LNCAP (cell line): ENCODE results near the gene CELSR3.

ENCODE experiments used
- TF ChIP-seq, protein P1 (sequence below): fragments of 450-650 bp; IDR thresholded peaks from 2 replicates; pipeline ENCODE4 v1.5.1; 2017; ENCODE audit warnings: mild to moderate bottlenecking

The CELSR3 gene

DNA sequence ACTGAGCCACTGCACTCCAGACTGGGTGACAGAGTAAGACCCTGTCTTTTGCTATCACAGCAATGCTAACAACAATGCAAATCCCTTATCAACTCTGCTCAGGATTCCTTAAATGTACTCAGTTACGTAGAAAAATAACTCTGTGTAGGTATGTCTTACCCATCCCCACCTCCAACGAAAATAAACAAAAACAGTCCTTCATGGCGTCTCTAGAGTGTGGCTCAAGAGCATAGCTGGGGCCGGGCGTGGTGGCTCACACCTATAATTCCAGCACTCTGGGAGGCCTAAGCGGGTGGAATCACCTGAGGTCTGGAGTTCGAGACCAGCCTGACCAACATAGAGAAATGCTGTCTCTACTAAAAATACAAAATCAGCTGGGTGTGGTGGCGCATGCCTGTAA lies 36.2 kb upstream of the CELSR3 start:
- TF ChIP-seq, protein P1, sequence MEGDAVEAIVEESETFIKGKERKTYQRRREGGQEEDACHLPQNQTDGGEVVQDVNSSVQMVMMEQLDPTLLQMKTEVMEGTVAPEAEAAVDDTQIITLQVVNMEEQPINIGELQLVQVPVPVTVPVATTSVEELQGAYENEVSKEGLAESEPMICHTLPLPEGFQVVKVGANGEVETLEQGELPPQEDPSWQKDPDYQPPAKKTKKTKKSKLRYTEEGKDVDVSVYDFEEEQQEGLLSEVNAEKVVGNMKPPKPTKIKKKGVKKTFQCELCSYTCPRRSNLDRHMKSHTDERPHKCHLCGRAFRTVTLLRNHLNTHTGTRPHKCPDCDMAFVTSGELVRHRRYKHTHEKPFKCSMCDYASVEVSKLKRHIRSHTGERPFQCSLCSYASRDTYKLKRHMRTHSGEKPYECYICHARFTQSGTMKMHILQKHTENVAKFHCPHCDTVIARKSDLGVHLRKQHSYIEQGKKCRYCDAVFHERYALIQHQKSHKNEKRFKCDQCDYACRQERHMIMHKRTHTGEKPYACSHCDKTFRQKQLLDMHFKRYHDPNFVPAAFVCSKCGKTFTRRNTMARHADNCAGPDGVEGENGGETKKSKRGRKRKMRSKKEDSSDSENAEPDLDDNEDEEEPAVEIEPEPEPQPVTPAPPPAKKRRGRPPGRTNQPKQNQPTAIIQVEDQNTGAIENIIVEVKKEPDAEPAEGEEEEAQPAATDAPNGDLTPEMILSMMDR = no peak

DNA sequence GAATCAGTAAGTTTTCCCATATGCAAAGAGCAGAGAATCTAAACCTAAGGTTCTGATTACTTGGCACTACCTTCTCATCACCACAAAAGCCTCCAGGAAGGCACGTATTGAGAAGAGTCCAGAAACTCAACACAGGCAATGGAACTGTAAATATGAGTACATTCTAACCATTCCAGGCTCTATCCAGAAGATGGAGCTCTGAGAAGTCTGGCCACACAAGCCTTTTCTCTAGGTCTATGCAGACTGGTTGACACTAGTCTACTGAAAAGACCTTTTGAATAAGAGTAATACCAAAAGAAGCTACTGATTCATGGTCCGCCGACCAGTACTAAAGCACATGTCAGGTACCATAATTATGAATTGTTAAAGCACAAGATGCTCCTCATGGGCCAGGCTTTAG lies 35.3 kb upstream of the CELSR3 start:
- TF ChIP-seq, protein P1 = no peak

DNA sequence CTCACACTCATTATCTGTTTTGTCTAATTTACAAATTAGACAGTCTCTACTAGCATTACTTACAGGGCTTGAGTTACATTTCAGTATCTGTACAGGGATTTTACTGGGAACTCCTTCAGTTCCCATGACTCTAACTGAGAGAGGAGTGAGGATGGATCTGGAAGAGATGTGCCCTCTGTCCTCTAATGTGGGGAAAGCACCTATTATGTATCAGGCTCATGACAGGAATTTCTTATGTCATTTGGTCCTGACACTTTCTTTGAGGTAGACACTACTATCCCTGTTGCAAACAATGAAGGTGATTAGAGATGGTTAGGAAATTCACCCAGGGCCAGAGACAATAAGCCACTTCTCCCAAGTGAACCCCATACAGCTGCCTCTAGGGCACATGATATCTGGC lies 33.9 kb upstream of the CELSR3 start:
- TF ChIP-seq, protein P1 = no peak

DNA sequence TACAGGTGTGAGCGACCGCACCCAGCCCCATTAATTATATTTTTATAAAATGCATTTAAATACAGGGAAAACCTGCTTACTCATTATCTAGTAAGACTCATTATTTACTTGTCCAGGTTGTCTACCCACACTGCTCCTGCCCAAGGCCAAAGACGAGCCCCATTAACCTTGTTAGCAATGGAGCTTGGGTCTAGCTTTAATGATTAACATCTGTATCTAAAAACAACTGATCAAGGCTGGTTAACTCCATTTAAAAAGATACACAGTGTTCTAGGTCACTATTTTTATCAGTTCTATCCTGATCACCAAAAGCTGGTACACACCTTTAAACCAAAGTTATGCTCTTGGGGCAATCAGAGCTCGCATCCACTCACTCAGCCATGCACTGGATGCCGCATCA lies 33.5 kb upstream of the CELSR3 start:
- TF ChIP-seq, protein P1 = no peak

DNA sequence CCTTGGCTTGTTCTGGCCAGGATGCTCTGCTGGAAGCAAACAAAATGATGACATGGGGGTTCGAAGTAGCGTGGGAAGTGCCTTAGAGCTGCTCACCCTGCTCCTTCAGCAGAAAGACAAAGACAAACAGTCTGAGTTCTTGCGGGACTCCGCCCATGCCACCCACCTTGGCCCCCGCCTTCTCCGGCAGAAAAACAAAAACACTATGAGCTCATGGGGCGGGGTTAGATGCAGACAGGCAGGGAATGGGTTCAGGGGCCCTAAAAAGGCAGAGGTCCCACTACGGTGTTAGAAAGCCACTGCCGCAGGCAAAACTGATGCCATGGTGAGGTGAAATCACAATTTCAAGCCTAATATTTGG lies 32.7 kb upstream of the CELSR3 start:
- TF ChIP-seq, protein P1 = no peak

DNA sequence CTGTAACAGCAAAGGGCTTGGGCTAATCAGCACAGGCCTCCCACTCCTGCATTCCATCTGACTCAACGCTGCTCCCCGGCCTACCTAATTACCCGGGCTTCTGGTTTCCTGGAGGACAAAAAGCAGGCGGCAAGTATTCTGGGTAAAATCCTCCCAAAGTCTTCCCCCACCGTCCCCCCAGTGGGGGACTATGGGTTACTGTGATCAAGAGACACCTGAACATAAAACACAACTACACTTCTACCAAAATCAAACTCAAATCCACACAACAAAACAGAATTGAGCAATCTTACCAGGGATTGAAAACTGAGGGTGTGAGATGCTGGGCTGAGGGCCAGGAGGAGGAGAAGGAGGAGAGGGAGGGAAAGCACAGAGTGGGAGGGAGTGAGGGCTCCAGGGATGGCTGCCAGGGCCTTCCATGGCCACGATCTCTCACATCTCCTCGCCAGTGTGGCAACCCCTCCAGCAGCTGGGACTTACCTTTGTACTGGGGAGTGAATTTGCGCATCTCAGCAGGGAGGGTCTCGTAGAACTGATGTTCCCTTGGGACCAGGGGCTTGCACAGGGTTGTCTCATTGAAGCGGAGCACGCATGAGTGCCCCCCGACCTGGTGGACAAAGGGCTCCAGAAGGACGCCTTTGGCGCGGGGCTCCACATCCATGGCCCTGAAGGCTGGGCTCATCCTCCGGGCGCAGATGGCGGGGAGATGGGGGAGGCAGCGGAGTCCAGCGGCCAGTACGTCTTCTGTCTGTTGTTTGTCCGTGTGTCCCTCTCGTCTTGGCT lies 32.1 kb upstream of the CELSR3 start:
- TF ChIP-seq, protein P1 = no peak

- TF ChIP-seq, protein P1 = no peak
Measured at GRCh38 chr3:48693826-48694225, 31.1 kb upstream of the CELSR3 start.

DNA sequence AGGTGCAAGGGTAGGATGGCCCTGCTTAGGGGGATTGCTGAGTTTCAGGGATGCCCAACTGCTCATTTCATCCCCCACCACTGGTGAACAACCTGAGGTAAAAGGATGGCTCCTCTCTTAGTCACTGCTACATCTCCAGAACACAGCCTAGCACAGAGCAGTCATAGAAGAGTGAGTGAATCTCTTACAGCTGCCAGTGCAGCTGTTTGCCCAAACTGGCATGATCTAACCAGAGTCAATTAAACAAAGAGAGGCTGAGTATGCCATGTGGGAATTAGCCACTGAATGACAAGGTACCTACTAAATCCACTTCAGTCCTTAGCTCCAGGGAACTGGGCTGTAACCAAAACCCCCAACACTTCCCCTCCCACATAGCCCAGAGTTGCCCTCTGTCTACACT lies 29.9 kb upstream of the CELSR3 start:
- TF ChIP-seq, protein P1 = no peak
